HG02943 (cell line): ENCODE data around the gene TRIM65.
A peak's percentile ranks its signal among the peaks of the same experiment; 100 is the strongest.
"Not testable (repeated sequence)": the region's sequence is repeated elsewhere in the genome, so short reads cannot be mapped to it uniquely, and the experiment has no call there.

Experiments
- ATAC-seq: cut with Tn5 transposase; IDR thresholded peaks from one replicate; pipeline ENCODE4 v1.9.1; 2021; ENCODE audit warnings: mild to moderate bottlenecking, low read depth, moderate library complexity; ENCODE audit not compliant: unreplicated experiment

TRIM65 gene

DNA sequence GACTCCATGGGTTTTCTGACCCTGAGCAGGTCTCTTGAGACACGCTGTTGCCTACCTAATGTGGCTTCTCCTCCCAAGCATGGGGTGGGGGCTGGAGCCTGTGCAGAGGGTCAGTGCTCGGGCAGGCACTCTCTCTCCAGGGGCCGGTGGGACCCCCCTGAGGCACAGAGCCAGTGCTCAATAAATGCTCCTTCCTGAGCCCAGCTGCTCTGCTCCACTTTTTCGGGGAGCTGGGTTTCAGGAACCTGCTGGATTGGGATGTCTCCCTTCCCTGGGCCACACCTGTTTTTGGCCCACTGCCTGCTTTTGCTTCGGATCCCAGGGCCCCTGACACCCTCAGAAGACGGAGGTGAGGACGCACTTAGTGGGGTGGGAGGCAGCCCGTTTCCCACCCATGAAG is 1.3 kb upstream of the TRIM65 start:
- no peak for ATAC-seq

DNA sequence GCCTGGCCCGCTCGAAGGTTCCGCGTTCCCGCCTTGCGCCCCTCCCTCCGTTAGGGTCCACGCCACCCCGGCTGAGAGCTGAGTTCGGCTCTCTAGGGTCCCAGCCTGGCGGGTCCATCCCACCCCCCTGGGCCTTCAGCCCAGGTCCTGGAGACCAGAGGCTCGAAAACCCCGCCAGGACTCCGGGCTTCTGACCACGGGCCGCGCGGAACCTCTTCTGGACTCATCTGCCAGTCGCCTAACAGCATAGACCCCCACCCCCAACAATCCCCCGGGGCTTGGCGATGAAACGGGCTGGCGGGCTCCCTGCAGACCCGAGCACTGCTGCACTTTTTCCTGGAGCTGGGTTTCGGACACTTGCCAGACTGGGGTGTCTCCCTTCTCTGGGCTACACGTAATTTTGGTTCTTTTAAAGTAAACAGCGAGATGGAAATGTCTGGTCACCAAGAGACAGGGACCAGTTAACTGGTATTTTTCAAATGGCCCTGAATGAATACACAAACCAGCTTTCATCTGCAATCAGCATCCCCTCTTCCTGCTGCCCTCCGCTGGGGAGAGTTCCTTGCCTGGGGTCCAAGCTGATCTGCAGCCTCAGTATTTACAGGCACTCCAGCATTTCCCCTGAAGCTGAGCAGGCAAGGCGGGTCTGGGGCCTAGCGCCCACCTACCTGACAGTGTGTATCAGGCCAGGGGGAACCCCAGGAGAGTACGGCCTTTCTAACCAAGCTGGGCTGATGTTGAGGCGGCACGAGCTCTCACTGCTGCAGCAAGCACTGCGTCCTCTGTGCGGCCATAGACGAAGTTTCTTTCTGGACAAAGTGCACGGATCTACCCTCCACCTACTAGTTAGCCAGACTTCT is 639 bp upstream of the TRIM65 start:
- ATAC-seq = no peak

DNA sequence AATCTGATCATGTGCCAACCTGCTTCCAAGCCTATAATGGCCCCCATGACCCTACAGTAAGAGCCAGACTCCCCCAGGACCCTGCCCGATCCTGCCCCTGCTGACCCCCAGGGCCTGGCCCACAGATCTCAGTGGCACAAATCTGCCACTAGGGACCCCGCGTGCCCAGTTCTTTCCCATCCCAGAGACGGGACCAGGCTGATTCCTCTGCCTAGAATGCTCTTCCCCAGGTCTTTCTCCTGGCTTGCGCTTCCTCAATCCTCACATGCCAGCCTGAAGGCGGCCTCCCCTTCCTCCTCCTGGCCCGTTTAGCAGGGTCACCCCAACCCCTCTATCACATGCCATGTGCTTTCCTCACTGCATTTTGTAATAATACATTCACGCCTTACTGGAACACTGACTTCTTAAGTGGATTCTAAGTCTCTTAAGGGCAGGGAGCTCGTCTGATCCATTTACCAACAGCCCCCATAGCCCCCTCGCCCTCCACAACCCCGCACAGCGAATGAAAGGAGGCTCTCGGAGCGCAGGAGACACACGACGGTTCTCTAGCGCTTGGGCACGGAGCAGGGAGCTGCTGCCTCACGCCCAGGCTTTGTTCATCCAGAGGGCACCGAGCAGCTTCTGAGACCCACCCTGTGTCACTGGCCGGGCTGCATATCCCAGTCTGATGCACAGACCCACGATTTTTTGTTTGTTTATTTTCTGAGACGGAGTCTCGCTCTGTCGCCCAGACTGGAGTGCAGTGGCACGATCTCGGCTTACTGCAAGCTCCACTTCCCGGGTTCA is 1.2 kb downstream of the TRIM65 start:
- ATAC-seq = no peak

DNA sequence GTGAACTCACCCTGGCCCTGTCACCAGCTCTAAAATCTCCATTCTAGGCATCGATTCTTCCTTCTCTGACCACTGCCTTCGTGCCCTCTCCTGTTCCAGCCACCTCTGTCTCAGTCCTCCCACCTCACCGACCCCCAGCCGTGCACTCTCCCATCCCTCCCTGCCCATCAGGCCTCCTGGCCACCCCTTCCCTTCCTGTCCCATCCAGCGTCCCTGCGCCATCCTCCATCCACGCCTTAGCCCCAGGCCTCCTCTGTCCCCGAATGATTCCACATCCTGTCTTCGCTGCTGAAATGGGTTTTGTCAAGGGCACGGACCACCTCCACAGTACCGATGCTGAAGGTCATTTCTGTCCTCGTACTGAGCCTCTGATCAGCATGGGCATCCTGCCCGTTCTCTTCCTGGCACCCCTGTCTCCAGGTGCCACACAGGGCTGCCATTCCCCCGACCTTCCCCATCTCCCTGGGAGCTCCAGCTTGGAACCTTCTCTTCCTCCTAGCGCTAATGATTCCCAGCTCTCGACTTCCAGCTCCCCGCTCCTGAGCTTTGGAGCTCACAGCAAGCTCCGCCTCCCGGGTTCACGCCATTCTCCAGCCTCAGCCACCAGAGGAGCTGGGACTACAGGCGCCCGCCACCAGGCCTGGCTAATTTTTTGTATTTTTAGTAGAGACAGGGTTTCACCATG is 2.6 kb downstream of the TRIM65 start:
- no peak for ATAC-seq

DNA sequence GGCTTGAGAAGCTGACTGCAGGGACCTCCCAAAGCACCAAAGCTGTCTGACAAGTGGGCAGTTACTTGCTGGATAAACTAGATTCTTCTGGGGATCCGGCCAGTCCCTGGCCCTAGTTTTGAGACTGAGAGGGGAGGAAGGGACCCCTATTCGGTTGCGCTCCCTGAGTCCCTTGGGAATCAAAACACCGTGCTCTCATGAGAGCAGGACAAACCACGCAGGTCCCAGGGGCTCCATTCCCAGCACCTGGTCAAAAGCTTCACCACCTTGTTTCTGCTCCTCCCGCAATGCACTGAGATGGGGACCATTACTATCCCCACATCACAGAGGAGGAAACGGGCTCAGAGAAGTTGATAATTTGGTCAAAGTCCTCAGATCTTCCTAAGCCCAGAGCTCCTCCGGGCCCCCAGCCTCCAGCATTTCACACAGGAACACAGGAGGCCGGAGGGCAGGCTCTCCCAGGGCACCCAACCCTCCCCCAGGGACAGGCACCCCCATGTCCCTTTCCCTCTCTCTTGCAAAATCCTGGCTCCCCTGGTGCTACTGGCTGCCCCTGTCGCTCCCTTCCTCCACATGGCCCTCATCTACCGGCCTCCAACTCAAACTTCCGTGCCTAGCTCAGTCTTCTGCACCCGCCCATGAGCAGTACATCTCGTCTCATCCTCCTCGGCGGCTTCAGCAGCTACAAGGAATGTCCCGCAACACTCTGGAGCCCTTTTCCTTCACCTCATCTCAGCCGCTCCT is 3.3 kb downstream of the TRIM65 start:
- ATAC-seq = no peak

DNA sequence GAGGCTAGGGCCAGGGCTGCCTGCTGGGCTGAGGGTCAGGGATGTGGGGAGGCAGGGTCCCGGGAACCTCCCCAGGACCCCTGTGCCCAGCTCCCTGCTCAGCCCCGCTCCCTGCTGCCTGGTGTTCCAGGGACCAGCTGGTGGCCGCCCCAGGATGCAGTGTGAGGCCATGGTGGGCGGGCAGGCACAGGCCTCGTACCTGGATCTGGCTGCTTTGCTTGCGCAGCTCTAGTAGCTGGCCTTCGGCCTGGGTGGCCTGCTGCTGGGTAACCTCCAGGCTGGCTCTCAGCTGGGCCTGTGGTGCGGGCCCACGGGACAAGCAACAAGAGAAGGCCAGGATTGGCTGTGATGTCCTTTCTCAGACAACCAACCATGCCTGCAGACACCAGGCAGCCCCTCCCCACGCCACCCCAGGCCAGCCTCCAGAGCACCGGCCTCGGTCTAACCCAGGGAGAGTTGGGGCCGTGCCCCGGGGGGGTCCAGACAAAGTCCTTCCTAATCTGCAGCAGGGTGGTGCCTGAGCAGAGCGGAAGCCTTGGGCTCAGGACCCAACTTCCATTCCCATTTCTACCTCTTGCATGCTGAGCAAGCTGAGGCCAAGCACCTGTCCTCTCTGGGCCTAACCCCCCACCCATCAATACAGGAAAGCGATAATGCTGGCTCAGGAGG is 4.1 kb downstream of the TRIM65 start:
- no peak for ATAC-seq

DNA sequence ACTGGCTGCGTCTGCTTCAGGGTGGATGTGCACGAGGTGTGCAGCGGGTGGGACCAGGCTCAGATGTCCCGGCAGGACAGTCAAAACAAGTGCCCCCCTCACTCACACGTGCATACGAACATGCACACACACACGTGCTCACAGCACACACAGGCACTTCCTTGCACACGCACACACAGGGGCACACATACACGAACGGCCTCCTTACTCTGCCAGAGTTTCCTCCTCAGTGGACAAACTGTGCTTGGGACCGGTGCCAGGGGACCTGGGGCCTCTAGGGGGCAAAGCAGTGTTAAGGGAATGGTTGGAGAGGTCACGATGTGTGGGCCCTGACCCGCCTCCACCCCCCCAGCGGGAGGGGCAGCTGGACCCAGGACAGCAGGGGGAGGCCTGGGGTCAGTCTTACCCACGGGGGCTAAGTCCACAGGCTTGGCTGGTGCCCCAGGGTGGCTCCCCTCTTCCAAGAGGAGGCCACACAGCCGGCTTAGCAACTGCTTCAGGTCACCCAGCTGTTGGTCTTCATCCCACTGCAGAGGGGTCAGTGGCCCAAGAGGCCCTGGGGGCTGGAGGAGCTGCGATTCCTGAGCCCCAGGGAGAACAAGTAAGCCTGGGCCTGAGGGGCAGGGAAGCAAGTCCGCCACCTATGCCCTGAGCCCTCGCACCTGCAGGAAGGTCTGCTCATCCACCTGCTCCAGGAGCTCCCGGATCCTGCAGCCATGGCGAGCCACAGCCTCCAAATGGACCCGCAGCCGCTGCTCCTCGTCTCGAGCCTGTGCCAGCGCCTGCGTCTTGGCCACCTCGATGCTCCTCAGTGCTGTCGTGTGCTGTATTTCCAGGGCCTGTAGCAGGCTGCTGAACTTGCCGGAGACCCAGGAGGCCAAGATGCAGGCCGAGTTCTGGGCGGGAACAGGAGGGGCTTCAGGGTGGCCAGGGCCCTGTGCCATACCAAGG is 4.9 kb downstream of the TRIM65 start:
- ATAC-seq = no peak

DNA sequence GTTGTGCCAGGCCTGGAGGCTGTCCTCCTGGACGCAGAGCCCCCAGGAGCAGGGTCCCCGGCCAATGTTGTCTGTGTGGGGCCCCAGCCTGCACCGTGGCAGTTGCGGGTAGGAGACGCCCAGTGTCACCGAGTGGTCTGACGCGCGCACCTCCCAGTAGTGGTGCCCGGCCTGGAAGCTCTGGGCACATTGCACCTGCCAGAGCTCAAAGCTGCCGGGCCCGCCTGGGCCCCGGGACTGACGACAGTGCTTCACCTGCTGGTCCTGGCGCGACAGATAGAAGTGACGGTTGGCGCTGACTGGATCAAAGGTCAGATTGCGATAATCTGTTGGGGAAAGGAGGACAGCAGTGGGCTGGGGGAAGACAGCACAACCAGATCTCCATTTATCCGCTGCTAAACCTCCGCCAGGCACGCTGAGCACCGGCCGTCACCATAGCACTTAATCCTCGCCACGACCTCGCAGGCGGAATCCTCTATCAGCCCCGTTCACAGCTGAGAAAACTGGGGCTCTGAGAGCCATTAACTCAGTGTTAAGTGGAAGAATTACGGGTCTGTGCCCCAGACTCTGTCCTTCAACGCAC is 5.6 kb downstream of the TRIM65 start:
- no peak for ATAC-seq

DNA sequence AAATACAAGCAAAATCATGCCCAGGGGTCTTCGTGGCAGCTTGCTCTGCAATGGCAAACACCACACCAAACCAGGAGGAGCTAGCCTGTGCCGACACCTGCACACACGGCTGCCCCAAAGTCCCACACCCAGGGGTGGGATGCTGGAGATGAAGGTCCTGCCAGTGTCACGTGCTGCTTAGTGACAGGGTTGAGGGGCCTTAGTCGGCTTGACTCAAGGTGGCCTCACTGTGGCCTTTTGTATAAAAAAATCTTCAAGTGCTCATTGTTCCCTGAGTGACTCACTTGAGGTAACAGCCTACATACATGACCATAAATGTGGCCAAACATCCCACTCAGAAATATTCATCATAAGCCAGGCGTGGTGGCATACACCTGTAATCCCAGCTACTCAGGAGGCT is 7.3 kb downstream of the TRIM65 start:
- no peak for ATAC-seq

DNA sequence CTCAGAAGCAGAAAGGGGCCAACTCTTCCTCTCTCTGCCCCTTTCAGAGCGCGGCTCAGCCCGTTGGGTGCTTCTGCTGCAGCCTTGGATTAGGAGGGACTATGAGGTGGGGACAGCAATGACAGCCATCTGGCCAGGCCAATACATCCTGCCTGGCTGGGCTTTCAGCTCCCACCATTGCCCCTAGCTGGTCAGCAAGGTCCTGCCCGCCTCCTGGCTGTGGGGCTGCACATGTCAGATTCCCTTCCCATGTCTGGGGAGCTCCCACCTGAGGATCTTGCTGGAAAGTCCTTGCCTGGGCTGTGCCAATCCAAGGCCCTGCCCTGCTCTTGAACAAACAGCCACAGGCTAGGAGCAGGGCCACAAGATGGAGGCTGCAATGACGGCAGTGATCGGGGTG is 8.3 kb downstream of the TRIM65 start:
- ATAC-seq = no peak

DNA sequence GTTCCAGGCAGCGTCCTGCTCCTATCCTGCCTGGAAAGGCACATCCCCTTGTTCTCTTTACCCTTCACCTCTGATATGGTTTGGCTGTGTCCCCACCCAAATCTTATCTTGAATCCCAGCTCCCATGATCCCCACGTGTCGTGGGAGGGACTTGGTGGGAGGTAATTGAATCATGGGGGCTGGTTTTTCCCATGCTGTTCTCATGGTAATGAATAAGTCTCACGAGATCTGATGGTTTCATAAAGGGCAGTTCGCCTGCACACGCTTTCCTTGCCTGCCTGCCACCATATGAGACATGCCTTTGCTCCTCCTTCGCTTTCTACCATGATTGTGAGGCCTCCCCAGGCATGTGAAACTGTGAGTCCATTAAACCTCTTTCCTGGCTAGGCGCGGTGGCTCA is 10.9 kb downstream of the TRIM65 start:
- ATAC-seq = not testable (repeated sequence)

DNA sequence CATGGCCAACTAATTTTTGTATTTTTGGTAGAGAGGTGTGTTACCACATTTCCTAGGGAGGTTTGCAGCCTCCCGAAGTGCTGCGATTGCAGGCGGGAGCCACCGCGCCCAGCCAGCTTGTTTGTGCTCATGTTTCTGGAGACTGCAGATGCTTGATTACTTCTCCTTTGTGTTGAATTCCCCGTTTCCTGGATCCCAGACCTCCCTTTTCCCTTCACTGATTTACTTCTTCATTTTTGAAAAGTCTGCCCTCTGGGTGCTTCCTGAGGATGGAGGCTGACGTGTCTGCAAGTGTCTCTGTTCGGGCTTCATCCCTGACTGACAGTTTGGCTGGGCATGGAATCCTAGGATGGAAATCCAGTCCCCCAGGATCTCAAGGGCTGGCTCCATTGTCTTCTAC is 11.3 kb downstream of the TRIM65 start:
- ATAC-seq = no peak

DNA sequence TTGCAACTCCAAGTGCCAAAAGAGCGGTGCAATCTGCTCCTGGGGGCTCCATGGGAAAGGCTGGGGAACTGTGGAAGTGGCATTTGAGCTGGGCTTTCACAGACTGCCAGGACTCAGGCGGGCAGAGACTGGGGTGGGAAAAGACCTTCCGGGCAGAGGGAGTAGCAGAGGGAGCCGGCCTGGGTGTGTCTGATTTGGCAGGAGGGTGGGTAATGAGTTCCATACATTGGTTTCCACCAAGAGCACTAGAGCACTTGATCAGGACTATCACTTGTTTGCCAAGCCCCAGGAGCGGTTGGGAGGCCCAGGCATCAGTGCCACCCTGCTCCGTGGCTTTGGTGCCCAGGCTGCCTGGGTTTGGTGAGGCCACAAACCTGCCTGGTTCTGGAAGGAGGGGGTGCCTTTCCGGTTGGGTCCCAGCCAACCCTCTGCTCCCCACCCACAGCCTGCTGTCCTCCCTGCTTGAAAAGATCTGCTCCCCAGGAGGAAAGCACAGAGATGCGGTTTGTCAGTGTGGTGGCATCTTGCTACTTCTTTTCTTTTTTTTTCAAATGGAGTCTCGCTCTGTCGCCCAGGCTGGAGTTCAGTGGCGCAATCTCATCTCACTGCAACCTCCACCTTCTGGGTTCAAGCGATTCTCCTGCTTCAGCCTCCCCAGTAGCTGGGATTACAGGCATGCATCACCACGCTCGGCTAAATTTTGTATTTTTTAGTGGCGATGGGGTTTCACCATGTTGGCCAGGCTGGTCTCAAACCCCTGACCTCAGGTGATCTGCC is 14.9 kb downstream of the TRIM65 start:
- no peak for ATAC-seq

DNA sequence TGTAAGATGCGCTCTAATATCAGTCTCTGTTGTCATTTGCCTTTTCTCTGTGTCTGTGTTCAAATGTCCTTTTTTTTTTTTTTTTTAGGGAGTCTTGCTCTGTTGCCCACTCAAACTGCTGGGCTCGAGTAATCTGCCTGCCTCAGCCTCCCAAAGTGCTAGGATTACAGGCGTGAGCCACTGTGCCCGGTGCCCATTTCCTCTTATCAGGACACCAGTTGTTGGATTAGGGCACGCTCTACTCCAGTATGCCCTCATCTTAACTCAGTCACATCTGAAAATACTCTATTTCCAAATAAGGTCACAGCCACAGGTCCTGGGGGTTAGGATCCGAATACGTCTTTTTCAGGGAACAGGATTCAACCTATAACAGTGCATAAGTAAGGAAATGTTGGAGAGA is 16.5 kb downstream of the TRIM65 start:
- ATAC-seq = no peak

DNA sequence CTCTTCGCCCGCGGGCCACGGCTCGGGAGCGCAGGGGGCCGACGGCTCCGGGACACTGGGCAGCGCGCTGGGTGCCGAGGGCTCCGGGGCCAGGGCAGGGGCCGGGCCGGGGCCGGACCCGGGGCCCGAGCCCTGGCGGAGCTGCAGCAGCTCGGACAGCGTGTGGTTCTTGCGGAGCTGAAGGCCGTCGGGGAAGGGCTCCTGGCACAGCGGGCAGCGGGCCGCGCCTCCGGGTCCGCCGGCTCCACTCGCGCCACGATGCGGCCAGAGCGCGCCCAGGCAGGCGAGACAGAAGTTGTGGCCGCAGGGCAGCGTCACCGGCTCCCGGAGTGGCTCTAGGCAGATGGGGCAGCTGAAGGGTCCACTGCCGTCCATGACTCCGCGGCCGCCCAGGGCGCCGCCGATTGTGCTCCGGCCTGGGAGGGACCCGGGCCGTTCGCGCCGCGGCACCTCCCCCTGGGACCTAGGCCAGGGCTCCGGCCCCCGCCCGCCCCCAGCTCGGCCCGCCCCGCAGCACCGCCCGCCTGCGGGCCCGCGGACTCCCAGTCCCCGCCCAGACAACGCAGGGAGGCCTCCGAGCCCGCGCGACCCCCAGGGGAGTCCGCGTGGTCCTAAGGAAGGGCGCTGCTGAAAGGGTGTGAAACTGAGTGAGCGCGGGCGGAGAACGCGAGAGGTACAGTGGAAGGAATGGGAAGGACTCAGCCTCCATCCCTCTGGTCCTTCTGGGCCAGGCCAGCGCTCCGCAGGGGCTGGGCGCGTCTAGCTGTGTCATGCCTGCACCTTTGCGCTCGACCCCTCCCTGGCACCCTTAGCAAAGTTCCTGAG is 18.4 kb downstream of the TRIM65 start, which contains the start of gene TRIM47:
TRIM47 (minus strand) TSS at position 408 of the 825 bp plus-strand sequence; CDS start at position 375, 33 bp downstream.
- no peak for ATAC-seq

DNA sequence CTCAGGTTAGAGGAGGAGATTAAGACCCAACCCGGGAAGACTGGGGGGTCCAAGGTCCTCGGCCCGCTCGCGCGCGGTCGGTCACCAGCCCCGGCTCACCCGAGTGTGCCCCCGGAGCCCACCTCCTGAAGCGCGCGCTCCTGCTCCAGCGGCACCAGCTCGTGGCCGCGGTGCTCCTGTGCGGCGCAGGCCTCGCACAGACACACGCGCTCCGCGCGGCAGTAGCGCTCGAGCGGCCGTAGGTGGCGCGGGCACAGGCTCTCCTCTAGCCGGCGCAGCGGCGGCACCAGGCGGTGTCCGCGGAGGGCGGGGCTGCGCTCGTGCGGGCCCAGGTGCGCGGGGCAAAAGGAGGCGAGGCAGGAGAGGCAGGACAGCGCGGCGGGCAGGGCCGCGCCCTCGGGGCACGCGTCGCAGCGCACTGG is 19.0 kb downstream of the TRIM65 start:
- peak; percentile 56 for ATAC-seq
